DLD1 (cell line): Measurements from ENCODE around the gene FFAR3.

Source experiments
- in situ Hi-C: cut with HindIII; loops from 2 replicates; pipeline ENCODE4 v1.10.0; 2017; ENCODE audit warnings: low sequenced_read_pairs

FFAR3 gene, protein sequence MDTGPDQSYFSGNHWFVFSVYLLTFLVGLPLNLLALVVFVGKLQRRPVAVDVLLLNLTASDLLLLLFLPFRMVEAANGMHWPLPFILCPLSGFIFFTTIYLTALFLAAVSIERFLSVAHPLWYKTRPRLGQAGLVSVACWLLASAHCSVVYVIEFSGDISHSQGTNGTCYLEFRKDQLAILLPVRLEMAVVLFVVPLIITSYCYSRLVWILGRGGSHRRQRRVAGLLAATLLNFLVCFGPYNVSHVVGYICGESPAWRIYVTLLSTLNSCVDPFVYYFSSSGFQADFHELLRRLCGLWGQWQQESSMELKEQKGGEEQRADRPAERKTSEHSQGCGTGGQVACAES

DNA sequence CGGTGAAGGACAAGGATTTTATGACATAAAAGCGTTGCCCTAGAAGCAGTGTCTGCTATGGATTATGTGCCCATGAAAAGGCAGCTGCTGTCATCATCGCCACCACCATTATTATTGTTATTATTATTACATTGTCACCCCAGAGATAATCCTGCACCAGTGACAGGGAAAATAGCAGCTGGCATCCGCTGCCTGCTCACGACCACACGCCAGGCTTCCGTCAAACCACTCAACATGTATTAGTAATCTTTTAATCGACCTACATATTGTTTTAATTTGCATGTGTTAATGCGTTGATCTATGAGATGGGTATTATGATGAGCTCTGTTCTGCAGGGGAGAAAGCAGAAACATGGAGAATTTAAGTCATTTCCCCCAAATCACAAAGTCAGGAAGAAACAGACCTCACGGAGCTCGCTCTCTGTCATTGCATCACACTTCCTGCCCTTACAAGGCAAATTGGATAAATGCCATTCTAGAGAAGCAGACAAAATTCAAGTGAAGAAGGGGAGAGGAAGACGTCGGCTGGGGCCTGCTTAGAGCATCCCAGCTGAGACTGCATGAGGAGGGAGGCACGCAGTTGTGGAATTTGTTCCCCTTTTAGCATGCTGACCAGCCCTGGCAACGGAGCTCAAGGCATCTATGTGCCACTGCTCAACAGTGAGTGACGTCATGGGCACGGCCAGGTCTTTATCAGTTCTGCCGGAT, at the start of gene FFAR3:
TSS of gene FFAR3 (plus strand) at position 594 of the 707 bp plus-strand sequence. CDS start 431 bp downstream, outside the sequence.
- in situ Hi-C loops: no loop called here

DNA sequence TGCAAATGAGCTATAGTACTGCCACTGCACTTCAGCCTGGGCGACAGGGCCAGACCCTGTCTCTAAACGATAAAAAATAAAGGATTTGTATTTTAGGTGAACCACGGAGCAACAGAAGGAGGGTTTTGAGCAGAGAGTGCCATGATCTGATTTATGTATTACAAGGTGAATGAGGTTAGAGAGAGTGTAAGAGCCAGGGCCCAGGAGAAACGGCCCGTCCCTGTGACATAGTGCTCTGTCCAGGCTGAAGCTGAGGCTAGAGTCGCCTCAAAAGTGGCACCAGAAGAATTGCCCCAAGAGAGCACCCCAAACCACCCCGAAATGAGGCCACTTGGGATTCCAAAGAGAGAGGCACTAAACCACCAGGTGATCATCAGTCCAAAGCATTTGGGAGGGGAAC, 49.4 kb upstream of the FFAR3 start:
- in situ Hi-C loops: no loop called here

DNA sequence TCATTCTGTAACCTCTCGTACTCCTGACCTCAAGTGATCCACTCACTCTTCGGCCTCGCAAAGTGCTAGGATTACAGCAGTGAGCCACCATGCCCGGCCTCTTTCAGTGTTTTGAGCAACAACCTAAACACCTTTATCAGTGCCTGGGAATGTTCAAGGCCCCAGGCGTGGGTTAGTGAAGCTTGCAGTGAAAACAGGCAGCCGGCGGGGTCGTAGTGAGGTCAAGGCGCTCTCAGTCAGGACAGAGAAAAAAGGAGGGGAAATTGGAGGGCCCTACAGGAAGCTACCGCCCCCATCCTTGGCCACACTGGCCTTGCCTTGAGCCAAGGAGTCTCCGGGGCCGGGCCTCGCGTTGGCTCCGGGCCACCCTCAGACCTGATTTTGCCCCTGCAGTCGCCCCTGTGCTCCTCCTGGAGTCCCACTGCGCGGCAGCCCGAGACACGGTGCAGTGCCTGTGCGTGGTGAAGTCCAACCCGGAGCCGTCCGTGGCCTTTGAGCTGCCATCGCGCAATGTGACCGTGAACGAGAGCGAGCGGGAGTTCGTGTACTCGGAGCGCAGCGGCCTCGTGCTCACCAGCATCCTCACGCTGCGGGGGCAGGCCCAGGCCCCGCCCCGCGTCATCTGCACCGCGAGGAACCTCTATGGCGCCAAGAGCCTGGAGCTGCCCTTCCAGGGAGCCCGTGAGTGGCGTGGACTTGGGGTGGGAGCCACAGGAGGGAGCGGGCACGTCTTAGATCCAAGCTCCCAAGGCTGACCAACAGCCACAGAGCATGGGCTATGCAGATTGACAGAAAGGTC, 48.6 kb upstream of the FFAR3 start:
- in situ Hi-C loops: no loop called here

DNA sequence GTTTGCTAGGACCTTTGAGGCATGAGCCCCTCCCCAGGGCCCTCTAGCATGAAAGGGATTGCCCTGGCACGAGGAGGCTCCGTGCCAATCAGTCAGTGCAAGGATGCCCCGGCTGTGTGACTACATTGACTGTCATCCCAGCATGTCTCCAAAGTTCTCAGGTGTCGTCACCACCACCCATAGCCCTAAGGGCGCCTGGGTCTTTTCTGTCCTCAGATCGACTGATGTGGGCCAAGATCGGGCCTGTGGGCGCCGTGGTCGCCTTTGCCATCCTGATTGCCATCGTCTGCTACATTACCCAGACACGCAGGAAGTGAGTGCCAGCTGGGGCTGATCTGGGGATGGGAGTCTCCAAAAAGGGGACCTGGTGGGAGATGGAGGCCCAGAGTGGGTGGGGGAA, 47.9 kb upstream of the FFAR3 start:
- in situ Hi-C loops: no loop called here

DNA sequence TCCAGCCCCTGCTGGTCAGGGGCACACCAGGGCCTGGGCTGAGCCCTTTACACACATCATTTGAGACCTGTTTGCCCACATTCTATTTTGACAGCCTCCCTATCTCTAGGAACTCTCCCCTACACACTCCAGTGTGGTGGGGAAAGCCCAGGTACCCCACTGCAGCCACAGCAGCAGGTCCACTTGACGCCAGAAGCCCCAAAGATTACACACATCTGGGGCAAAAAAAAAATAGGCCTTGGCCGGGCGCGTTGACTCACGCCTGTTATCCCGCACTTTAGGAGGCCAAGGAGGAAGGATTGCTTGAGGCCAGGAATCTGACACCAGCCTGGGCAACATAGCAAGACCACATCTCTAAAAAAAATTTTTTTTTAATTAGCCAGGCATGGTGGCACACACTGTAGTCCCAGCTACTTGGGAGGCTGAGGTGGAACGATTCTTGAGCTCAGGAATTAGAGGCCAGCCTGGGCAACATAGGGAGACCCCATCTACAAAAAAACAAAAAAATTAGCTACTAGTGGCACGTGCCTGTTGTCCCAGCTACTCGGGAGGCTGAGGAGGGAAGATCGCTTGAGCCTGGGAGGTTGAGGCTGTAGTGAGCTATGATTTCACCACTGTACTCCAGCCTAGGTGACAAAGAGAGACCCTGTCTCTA, 47.3 kb upstream of the FFAR3 start:
- in situ Hi-C loops: no loop called here

DNA sequence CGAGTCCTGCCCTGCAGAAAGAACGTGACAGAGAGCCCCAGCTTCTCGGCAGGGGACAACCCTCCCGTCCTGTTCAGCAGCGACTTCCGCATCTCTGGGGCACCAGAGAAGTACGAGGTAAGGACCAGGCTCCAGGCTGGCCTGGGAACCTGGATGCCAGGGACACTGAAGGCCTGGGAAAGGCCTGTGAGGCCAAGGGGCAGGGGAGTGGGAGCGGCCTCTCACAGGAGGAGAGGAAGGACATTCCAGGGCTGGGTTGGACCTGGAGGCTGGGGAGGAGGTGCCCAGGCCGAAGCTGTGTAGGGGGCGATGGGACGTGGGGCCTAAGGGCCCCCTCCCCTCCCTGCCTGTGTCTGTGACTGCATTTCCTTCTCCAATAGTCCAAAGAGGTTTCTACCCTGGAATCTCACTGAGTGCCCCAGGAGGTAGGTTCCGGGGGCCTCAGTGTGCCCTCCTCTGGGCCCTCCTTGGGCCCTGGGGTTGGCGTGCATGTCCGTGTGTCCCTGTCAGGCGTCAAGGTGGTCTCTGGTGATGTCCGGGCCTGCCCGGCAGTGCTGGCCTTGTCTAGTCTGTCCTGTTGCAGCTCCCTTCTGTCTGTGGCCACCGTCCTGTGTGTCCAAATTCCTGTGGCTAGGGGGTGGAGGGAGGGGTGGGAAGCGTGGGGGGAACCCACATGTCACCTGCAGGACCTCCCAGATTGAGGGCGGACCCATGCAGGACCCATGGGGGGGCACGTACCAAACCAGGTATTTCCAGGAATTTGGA, 46.2 kb upstream of the FFAR3 start:
- in situ Hi-C loops: no loop called here

DNA sequence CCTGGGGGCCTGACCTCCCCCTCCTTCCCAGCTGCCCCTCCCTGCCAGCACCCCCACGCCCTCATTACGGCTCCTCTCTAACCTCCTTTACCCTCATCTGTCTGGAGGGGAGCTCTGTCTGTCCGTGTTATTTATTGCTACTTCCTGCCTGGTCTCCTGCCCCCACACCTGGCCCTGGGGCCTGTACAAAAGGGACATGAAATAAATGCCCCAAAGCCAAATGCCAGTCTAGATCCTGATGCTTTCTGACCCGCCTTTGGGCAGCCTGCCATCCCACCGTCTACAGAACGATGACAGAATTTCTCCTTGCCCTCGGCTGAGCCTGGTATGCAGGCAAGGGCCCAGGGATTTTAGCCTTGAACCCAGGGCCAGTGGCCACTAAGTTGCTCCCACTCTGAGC, 44.7 kb upstream of the FFAR3 start:
- in situ Hi-C loops: no loop called here

DNA sequence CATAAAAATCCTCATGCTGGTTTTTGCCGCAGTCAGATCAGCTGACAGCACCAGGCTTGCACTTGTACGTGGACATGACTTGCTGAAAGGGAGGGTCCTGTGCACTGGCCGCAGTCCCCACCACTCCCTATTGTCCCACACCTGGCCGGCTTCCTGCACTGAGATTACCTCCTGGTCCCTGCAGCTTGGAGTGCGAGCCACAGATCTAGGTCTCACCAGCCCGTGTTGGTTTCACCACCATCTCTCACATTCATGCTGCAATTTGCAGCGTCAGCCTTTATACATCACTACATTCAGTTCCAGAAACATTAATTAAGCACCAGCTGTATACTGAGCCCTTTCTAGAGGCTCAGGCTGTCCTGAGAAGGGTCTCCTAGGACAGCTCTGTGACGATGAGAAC, 44.2 kb upstream of the FFAR3 start:
- in situ Hi-C loops: no loop called here

DNA sequence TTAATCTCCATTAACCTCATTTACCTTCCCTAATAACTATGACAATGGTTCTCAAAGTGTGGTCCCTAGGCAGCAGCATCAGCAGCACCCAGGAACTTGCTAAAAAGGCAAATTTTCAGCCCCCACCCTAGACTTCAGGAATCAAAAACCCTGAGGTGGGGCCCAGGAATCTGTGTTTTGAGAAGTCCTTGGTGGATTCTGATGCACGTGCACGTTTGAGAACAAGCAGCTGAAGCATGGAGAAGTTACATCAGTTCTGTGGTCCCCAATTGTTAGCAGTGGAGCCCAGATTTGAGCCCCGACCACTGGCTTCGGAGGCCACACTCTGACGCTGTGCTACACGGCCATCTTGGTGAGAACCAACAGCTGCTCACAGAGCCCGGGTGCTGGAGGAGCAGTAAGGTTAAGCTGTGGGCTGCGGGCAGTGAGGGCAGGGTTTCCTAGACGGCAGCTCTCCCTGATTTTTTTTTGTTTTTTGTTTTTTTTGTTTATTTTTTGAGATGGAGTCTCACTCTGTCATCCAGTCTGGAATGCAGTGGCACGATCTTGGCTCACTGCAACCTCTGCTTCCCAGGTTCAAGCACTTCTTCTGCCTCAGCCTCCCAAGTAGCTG, 43.3 kb upstream of the FFAR3 start:
- in situ Hi-C loops: no loop called here

DNA sequence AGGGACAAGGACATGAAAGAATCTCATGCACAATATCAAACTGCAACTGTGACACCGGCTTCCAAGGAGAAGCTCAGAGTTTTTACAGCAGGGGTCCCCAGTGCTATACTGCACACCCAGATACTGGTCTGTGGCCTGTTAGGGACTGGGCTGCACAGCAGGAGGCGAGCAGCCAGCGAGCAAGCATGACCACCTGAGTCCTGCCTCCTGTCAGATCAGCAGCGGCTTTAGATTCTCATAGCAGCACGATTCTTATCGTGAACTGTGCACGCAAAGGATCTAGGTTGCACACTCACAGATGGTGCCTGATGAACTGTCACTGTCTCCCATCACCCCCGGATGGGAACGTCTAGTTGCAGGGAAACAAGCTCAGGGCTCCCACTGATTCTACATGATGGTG, 42.4 kb upstream of the FFAR3 start:
- in situ Hi-C loops: no loop called here

DNA sequence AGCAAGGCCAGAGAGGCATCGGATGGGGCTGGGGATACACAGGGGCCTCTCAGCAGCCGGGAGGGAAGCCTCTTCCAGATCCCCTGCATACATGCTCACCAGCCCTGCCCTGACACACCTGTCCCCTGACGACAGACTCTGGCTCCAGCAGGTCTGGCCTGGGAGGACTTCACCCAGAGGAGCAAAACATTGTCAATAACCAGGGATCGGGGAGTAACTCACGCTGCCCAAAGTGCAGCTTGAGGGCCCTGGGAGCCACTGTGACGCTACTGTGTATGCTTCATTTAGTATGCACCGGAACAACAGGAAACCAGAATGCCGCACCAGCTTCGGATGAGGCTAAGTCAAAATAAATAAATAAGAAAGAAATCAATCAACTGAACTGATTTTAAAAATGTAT, 41.7 kb upstream of the FFAR3 start:
- in situ Hi-C loops: no loop called here

DNA sequence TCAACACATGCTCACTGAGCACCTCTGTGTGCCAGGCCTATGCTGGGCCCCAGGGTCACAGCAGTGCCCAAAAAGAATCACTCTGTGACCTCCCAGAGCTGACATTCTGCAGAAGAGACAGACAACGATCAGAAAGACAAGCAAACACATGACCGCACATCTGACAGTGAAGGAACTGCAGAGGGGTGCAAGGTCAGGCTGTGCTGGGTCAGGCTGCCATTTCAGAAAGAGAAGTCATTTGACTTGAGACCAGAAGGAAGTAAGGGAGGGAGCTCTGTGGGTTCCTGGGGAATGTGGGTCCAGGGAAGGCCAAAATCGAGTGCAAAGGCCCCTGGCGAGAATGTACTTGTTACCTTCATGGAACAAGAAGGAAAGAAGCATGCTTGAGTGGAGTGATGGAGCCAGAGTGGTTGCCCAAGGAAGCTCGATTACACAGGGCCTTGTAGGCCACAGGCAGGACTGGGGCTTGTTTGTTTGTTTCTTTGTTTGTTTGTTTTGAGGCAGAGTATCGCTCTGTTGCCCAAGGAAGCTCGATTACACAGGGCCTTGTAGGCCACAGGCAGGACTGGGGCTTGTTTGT, 40.7 kb upstream of the FFAR3 start:
- in situ Hi-C loops: no loop called here

DNA sequence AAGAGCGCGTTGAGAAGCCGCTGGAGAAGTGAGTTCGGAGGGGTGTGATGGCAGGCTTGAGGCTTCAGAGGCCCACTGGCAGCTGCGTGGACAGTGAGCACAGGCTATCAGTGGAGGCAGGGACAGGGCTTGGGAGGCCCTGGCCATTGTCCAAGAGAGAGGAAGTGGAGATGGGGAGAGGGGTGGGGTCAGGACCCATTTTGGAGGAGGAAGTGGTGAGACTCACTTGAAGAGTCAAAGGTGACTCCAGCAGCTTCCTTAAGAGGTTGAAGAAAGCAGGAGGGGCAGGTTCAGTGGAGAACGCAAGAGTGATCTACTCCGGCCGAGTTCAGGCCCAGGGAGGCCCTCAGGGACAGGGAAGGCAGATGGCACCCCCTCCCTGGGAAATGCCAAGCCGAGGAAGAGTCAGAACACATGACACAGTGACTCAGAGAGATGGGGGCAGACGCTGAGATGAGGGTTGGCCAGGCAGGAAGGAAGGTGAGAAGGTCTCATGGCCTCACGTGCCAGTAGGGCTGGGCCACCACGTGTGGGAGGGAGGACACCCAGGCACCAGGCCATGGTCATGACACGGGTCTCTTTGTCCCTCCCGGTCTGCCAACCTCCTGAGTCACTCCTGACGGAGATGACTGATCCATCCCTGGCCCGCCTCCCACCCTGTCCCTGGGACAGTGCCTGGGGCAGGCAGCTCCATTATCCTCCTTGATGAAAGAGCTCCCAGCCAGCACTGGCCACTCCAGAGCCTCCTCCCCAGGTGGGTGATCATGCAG, 39.4 kb upstream of the FFAR3 start:
- in situ Hi-C loops: no loop called here

DNA sequence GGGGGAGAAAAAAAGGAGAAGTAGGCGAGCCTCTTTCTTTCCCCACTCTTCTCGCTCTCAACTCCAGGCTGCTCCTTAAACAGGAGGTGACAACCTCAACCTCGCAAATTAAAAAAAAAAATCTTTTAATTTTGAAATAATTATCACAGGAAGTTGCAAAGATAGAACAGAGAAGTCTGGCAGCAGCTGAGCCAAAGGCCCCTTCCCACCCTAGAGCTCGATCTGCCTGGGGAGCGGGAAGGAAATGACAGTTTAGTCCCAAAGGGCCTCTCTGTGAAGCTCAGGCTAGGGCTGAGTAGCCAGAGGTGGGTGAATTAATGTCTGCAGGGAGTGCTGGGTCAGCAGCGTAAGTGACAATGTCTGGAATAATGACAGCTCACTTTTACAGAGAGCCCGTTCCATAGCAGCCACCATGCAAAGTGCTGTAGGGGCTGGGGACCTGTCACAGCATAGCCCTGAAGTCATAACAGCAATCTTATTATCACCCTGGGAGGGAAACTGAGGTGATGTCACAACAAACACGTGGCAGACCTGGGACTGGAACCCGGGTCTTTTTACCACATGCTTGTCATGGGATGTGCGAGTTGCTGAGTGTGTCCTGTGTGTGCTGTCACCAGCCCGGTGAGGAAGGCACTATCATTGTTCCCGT, 38.1 kb upstream of the FFAR3 start:
- in situ Hi-C loops: no loop called here

DNA sequence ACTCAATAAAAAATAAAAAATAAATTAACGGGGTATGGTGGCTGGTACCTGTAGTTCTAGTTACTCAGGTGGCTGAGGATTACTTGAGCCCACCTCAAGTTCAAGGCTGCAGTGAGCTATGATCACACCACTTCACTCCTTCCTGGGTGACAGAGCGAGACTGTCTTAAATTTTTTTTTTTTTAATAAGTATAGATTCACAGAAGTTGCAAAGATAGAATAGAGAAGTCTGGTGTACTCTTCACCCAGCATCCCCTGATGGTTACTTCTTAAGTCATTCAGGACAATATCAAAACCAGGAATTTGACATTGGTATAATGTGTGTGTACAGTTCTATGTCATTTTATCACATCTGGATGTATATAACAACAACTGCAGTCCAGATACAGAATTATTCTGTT, 37.0 kb upstream of the FFAR3 start:
- in situ Hi-C loops: no loop called here

DNA sequence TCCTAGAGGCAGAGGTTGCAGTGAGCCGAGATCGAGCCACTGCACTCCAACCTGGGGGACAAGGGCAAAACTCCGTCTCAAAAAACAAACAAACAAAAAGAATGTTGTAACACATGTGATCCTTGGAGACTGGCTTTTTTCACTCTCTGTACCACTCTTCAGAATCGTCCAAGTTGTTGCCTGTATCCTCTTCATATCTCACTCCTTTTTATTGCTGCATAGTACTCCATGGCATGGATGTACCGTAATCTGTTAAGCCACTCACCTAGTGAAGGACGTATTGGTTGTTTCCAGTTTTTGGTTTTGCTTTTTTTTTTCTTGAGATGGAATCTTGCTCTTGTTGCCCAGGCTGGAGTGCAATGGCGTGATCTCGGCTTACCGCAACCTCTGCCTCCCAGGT, 36.2 kb upstream of the FFAR3 start:
- in situ Hi-C loops: no loop called here

DNA sequence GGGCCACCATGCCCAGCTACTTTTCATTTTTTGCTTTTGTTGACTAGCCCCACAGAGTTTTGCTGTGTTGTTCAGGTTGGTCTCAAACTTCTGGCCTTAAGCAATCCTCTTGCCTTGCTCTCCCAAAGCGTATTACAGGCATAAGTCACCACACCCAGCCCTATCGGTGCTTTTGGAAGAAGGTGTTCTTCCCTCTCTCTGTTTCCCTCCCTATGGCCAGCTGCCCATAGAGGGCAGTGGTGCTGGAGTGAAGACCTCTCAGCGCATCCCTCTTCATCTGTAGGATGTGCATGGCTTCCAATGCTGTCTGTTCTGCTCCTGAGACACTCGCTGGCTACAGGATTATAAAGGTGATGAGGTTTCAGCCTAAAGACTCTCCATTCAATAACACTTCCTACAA, 30.6 kb upstream of the FFAR3 start:
- in situ Hi-C loops: no loop called here

DNA sequence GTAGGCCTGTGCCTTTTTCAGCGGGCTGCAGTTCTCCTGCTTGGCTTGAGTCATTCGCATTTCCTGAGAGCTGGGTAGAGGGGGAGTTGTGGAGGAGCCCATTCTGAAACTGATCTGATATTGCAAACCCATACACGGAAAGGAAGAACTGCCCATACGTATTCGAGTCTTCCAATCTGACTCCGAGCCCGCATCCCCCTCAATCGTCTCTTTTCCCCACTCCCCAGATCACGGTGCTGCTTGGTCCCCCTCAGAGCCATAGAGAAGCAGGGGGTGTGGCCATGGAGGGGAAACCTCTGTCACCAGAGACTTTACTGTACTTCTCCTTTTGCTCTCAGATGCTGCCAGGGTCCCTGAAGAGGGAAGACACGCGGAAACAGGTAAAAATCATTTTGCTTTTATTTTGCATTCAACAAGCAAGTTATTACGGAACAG, 29.4 kb upstream of the FFAR3 start, which contains the start of gene CD22:
TSS of gene CD22 (plus strand) at position 337 of the 435 bp plus-strand sequence. CDS start 2,854 bp downstream, outside the sequence.
- in situ Hi-C loops: no loop called here
